RWPE1 (cell line): ENCODE results near the gene UVSSA.

Experiments used
- CTCF ChIA-PET: fragments of 350-600 bp; sonication (Branson Sonifier 250); formaldehyde crosslinking; extraction: SDS; loops from one replicate; lab custom pipeline; 2021; lab: Yijun Ruan, JAX
- POLR2A ChIA-PET: fragments of 400-600 bp; formaldehyde crosslinking; extraction: SDS; loops from one replicate; lab custom pipeline; 2020; ENCODE audit warnings: antibody characterized with exemption; ENCODE audit not compliant: low non-redundant PET; lab: Yijun Ruan, JAX
- DNase-seq: peaks from one replicate; pipeline ENCODE4 v3.0.0; 2012; ENCODE audit warnings: low spot score
- H3K27ac ChIP-seq: fragments of 450-650 bp; 2 replicates; pipeline ENCODE4 v1.5.1; 2017
- TF ChIP-seq, protein P1 (sequence below): fragments of 450-650 bp; conservative IDR thresholded peaks from 2 replicates; pipeline ENCODE4 v1.5.1; 2017; ENCODE audit warnings: low read depth, mild to moderate bottlenecking

The UVSSA gene

GRCh38 chr4:1349359-1350168 lies 2.6 kb downstream of the UVSSA start:
- ChIA-PET POLR2A (interaction anchor here (0.6 kb wide), 1 partner anchor 181 kb away, joined by 3 read pairs; no protein-coding TSS in a partner anchor), CTCF (no interaction called here)
- H3K27ac ChIP-seq: peak overlapping the region; percentile 59
- DNase-seq: no peak
- TF ChIP-seq, protein P1, sequence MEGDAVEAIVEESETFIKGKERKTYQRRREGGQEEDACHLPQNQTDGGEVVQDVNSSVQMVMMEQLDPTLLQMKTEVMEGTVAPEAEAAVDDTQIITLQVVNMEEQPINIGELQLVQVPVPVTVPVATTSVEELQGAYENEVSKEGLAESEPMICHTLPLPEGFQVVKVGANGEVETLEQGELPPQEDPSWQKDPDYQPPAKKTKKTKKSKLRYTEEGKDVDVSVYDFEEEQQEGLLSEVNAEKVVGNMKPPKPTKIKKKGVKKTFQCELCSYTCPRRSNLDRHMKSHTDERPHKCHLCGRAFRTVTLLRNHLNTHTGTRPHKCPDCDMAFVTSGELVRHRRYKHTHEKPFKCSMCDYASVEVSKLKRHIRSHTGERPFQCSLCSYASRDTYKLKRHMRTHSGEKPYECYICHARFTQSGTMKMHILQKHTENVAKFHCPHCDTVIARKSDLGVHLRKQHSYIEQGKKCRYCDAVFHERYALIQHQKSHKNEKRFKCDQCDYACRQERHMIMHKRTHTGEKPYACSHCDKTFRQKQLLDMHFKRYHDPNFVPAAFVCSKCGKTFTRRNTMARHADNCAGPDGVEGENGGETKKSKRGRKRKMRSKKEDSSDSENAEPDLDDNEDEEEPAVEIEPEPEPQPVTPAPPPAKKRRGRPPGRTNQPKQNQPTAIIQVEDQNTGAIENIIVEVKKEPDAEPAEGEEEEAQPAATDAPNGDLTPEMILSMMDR: no peak

DNA sequence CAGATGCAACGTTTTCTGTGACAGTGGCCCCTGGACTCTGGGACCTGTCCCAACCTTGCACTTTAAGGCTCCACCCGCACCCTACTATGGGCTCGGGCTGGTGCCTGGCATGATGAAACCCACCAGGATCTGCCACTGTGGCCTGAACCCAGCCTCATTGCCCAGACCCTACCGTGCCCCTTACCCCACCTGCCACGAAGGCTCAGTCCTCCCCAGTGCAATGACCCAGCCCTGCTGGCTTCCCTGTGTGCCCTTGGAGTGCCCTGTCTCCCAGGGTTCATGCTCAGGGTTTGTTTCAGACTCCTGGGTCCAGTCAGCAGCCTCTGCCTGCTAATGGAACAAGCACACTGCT lies 3.1 kb downstream of the UVSSA start:
- H3K27ac ChIP-seq: peak overlapping the region; percentile 59
- POLR2A ChIA-PET: no interaction called here
- no peak for DNase-seq
- CTCF ChIA-PET: no interaction called here
- TF ChIP-seq, protein P1: no peak

DNA sequence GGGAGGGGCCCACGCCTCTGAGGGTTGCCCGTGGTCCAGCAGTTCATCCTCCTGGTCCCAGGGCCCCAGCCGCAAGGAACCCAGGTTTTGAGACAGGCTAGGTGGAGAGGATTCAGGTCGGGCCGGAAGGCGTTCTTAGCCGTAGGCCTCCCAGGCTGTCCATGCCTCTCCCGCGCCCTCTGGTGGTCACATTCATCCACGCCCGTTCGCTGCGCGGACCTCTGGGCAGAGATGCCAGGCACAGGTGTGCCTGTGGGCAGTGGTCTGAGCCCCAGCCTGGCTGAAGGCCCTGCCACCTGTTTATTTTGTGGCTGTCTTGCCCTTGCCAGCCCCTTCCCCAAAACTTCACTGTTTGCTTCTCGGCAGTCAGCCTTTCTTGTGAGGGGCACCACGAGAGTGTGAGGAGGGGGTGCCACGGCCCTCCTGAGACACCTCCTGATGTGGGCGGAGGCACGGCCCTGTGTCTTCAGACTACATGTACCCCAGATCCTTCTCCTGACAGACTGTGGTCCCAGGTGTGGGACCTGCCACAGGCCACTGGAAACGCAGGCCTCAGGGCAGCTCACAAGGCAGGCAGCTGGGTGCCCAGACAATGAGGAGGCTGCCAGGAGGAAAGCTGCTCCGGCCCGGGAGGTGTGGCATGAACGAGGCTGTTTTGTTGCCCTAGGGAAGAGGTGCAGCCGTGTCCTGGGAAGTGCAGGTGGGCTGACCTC lies 5.0 kb downstream of the UVSSA start:
- ChIA-PET POLR2A (no interaction called here), CTCF (interaction anchor here (0.6 kb wide), 1 partner anchor 13 kb away, joined by 3 read pairs; no protein-coding TSS in a partner anchor)
- peak overlapping the region; percentile 59 for H3K27ac ChIP-seq
- TF ChIP-seq, protein P1: peak; percentile 92
- DNase-seq: peak; percentile 42

DNA sequence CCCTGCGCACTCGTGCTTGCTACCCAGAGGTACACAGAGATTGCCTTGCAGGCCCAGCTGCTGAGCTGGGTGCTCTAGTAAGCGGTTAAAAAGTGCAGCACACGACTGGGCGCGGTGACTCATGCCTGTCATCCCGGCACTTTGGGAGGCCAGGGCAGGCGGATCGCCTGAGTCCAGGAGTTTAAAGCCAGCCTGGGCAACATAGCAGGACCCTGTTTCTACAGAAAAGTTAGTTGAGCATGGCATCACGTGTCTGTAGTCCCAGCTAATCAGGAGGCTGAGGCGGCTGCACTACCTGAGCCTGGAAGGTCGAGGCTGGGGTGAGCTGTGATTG lies 5.5 kb downstream of the UVSSA start:
- TF ChIP-seq, protein P1: no peak
- ChIA-PET CTCF (interaction anchor here (2.1 kb wide), 1 partner anchor 252 kb away, joined by 11 read pairs; no protein-coding TSS in a partner anchor), POLR2A (no interaction called here)
- no peak overlapping the region for H3K27ac ChIP-seq
- DNase-seq: no peak

DNA sequence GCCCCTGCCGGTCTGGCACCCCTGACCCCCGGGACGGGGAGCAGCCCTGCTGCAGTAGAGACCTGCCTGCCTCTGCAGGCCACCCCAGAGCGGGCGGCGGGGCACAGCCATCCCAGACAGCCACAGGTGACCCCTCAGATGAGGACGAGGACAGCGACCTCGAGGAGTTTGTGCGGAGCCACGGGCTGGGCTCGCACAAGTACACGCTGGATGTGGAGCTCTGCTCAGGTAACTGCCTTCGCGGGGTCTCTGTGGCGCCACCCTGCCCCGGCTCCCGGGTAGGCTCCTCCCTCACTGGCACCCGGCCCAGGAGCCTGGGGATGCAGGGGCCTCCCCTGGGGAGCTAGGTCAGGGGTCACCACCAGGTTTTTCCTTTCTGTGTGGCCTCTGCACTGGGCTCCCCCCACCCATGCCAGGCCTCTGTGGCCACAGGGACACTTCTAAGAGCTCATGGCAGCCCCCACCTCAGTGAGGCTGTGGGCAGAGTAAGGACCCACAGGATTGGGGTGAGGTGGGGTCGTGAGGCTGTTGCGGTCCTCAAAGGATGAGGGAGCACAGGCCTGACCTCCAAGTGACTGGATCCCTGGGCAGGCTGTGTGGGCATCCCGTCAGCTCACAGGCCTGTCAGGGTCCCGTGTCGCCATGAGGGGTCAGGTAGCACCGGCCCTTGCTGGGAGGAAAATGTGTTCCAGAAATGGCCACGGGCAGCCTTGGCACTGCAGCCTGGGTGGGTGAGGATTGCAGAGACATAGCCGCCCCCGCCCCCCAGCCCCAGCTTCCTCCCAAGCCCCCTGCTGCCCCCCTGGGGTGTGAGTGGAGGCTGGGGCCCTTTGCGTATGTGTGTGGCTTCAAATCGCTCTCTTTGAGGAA lies 6.4 kb downstream of the UVSSA start:
- H3K27ac ChIP-seq: no peak overlapping the region
- ChIA-PET POLR2A (no interaction called here), CTCF (interaction anchor here (2.1 kb wide), 1 partner anchor 252 kb away, joined by 11 read pairs; no protein-coding TSS in a partner anchor)
- DNase-seq: no peak
- TF ChIP-seq, protein P1: no peak
